CD14-positive monocyte (primary cell): ENCODE measurements around the gene CLIP4. TPM values are rescaled to one million over a fixed set of nuclear protein-coding genes. Genes with fewer than 3 reads are reported as not detected.

Experiments used
- DNase-seq, 3 donors: peaks; one replicate each; pipeline ENCODE4 v3.0.0-alpha.2; 2011 to 2022
- H2AFZ ChIP-seq: 2 replicates; pipeline ENCODE4 v1.6.0; 2012; ENCODE audit warnings: mild to moderate bottlenecking, low read depth, low read length, inconsistent platforms; ENCODE audit not compliant: insufficient read depth, poor library complexity, severe bottlenecking
- H3K27ac ChIP-seq, 2 donors: 1 replicate in 1 of 2; 2 replicates in 1 of 2; pipeline ENCODE4 v1.5.1; 2012 to 2013; ENCODE audit warnings: low read length in 2 of 2, control low read depth in 1 of 2, inconsistent platforms in 1 of 2, low read depth in 1 of 2, mild to moderate bottlenecking in 1 of 2
- H3K27me3 ChIP-seq, 2 donors: one replicate each; pipeline versions ENCODE4 v1.6.0 to v1.6.1; 2011 to 2013; ENCODE audit warnings: low read length in 2 of 2; ENCODE audit not compliant: control insufficient read depth in 2 of 2, insufficient read depth in 2 of 2
- H3K36me3 ChIP-seq, 2 donors: replicated peaks in 1 of 2; 1 replicate in 1 of 2; 2 replicates in 1 of 2; pipeline versions ENCODE4 v1.5.1 to v1.6.1; 2012 to 2013; ENCODE audit warnings: low read length in 2 of 2, control low read depth in 1 of 2, inconsistent platforms in 1 of 2, mild to moderate bottlenecking in 1 of 2; ENCODE audit not compliant: insufficient read depth in 2 of 2, control insufficient read depth in 1 of 2
- H3K4me1 ChIP-seq, 2 donors: 1 replicate in 1 of 2; 2 replicates in 1 of 2; pipeline versions ENCODE4 v1.5.1 to v1.6.1; 2012 to 2013; ENCODE audit warnings: low read length in 2 of 2, control low read depth in 1 of 2, inconsistent platforms in 1 of 2, mild to moderate bottlenecking in 1 of 2, moderate library complexity in 1 of 2; ENCODE audit not compliant: insufficient read depth in 2 of 2, control insufficient read depth in 1 of 2
- H3K4me2 ChIP-seq: replicated peaks from 2 replicates; pipeline ENCODE3; 2012; ENCODE audit warnings: low read length, moderate library complexity, mild to moderate bottlenecking; ENCODE audit not compliant: poor library complexity, severe bottlenecking; ENCODE audit errors: extremely low read depth
- H3K4me3 ChIP-seq, 3 experiments: fragments of 200-600 bp in 1 of 3; sonication (generic) in 1 of 3; replicated peaks in 1 of 3; 1 replicate in 2 of 3; 2 replicates in 1 of 3; pipeline ENCODE4 v1.5.1; 2011 to 2013; ENCODE audit warnings: low read length in 3 of 3, mild to moderate bottlenecking in 3 of 3, control low read depth in 2 of 3, low read depth in 2 of 3, inconsistent platforms in 1 of 3, moderate library complexity in 1 of 3
- H3K79me2 ChIP-seq: 2 replicates; pipeline ENCODE4 v1.6.0; 2012; ENCODE audit warnings: mild to moderate bottlenecking, control low read depth, inconsistent platforms, low read length, moderate library complexity; ENCODE audit not compliant: insufficient read depth
- H3K9ac ChIP-seq: 2 replicates; pipeline ENCODE4 v1.6.0; 2017; ENCODE audit warnings: low read length, mild to moderate bottlenecking; ENCODE audit not compliant: insufficient read depth, poor library complexity, severe bottlenecking
- H3K9me3 ChIP-seq, 2 donors: replicated peaks in 1 of 2; 1 replicate in 1 of 2; 2 replicates in 1 of 2; pipeline versions ENCODE4 v1.5.1 to v1.6.1; 2012 to 2013; ENCODE audit warnings: low read length in 2 of 2, control low read depth in 1 of 2; ENCODE audit not compliant: control insufficient read depth in 1 of 2, insufficient read depth in 1 of 2
- H4K20me1 ChIP-seq: 2 replicates; pipeline ENCODE4 v1.6.0; 2012; ENCODE audit warnings: mild to moderate bottlenecking, low read length, control low read depth, moderate library complexity; ENCODE audit not compliant: insufficient read depth
- H3K27ac Mint-ChIP-seq, 7 donors: one replicate each; pipeline ENCODE4 v1.8.0; 2020; ENCODE audit warnings: mild to moderate bottlenecking in 7 of 7, mixed read lengths in 7 of 7, moderate library complexity in 6 of 7, inconsistent platforms in 2 of 7
- H3K27me3 Mint-ChIP-seq, 3 donors: one replicate each; pipeline ENCODE4 v1.8.0; 2021 to 2022; ENCODE audit warnings: low read depth in 3 of 3, mild to moderate bottlenecking in 3 of 3, mixed read lengths in 3 of 3, moderate library complexity in 3 of 3, inconsistent platforms in 1 of 3
- H3K36me3 Mint-ChIP-seq, 2 donors: one replicate each; pipeline ENCODE4 v1.8.0; 2020; ENCODE audit warnings: mixed read lengths in 2 of 2, inconsistent platforms in 1 of 2, mild to moderate bottlenecking in 1 of 2
- H3K4me1 Mint-ChIP-seq: one replicate; pipeline ENCODE4 v1.8.0; 2020; ENCODE audit warnings: mild to moderate bottlenecking, mixed read lengths
- H3K4me3 Mint-ChIP-seq, 2 donors: one replicate each; pipeline ENCODE4 v1.8.0; 2020; ENCODE audit warnings: mild to moderate bottlenecking in 2 of 2, mixed read lengths in 2 of 2, moderate library complexity in 1 of 2
- H3K9me3 Mint-ChIP-seq, 7 donors: one replicate each; pipeline ENCODE4 v1.8.0; 2020 to 2022; ENCODE audit warnings: mixed read lengths in 7 of 7, mild to moderate bottlenecking in 6 of 7, moderate library complexity in 6 of 7, inconsistent platforms in 2 of 7
- CTCF ChIP-seq: fragments of 200-600 bp; IDR thresholded peaks from one replicate; pipeline ENCODE4 v1.8.0; 2022; ENCODE audit warnings: antibody characterized with exemption, mild to moderate bottlenecking
- WGBS: methylation state at CpG from one replicate; pipeline ENCODE4 v1.1.5; 2013; ENCODE audit warnings: missing lambda C conversion rate; ENCODE audit not compliant: insufficient coverage; 5-methylcytosine and 5-hydroxymethylcytosine counted together
- intact Hi-C, 2 donors: fragments of 100-400 bp; cut with micrococcal nuclease; formaldehyde crosslinking; loops; one replicate each; pipeline versions ENCODE4 v1.15.0 to v1.15.1; 2023
- polyA plus RNA-seq, 3 donors: library from polyadenylated mRNA; depleted of rRNA in 1 of 3; unstranded in 2 of 3; stranded (reverse) in 1 of 3; fragments of 300-500 nt in 2 of 3; fragments of >200 nt in 1 of 3; fragmentation: Illumina TruSeq in 2 of 3; gene quantifications; 1 replicate in 2 of 3; 2 replicates in 1 of 3; pipeline ENCODE4 v1.2.3, GENCODE V29; 2012 to 2021

CLIP4 gene
- polyA plus RNA-seq, 3 donors: 19.6 to 29.8 (median 21.7) TPM

GRCh38 chr2:29114586-29114945, 649 bp upstream of the CLIP4 start:
- H3K27ac Mint-ChIP-seq: peak overlapping the region; percentile 96 to 99 (median 99)
- peak overlapping the region; percentile 81 for H3K9ac ChIP-seq
- H3K27ac ChIP-seq: peak overlapping the region; percentile 82 to 95
- H3K4me1 Mint-ChIP-seq: peaks cover 43% of the 10 kb centered on the region
- no peaks in the 10 kb centered on the region for H3K9me3 Mint-ChIP-seq
- peak overlapping the region; percentile 84 to 90 for H3K4me3 Mint-ChIP-seq
- peaks cover 31 to 45% of the 10 kb centered on the region in 2 donors for H3K4me1 ChIP-seq
- H3K4me3 ChIP-seq: peak overlapping the region; percentile 47 to 70 (median 48)
- WGBS: 85% methylated on average over 10 of the region's 10 CpGs
- intact Hi-C loops: loop anchor here in 1 of 2 donors (10.0 kb wide), 2 partner anchors 100 to 160 kb away; no protein-coding TSS in a partner anchor
- peaks cover 9% of the 10 kb centered on the region for H3K79me2 ChIP-seq
- peaks cover 2 to 5% of the 10 kb centered on the region in 2 donors for H3K36me3 Mint-ChIP-seq
- DNase-seq: no peak
- peak overlapping the region; percentile 75 for H2AFZ ChIP-seq
- peak overlapping the region; percentile 94 for H3K4me2 ChIP-seq
- no peaks in the 10 kb centered on the region for H3K36me3 ChIP-seq
- no peaks in the 10 kb centered on the region for H3K27me3 ChIP-seq
- H3K9me3 ChIP-seq: no peaks in the 10 kb centered on the region
- no peak for TF ChIP-seq CTCF
- peaks cover 11% of the 10 kb centered on the region for H4K20me1 ChIP-seq
- H3K27me3 Mint-ChIP-seq: peaks cover 0 to 12% (median 2%) of the 10 kb centered on the region in 3 donors

GRCh38 chr2:29115797-29116781, 874 bp downstream of the CLIP4 start:
- no peaks in the 10 kb centered on the region for H3K9me3 Mint-ChIP-seq
- peaks cover 31 to 46% of the 10 kb centered on the region in 2 donors for H3K4me1 ChIP-seq
- peaks cover 26% of the 10 kb centered on the region for H4K20me1 ChIP-seq
- H3K4me1 Mint-ChIP-seq: peaks cover 44% of the 10 kb centered on the region
- peak overlapping the region; percentile 81 for H3K9ac ChIP-seq
- H3K36me3 ChIP-seq: no peaks in the 10 kb centered on the region
- peak overlapping the region; percentile 81 for H2AFZ ChIP-seq
- no peaks in the 10 kb centered on the region for H3K27me3 ChIP-seq
- under 1% methylated on average over 44 of the region's 53 CpGs for WGBS
- peak overlapping the region; percentile 94 for H3K4me2 ChIP-seq
- peaks cover 0 to 11% (median 0%) of the 10 kb centered on the region in 3 donors for H3K27me3 Mint-ChIP-seq
- peak overlapping the region; percentile 88 to 91 for H3K4me3 Mint-ChIP-seq
- H3K27ac Mint-ChIP-seq: peak overlapping the region; percentile 94 to 97 (median 96)
- peaks cover 2 to 5% of the 10 kb centered on the region in 2 donors for H3K36me3 Mint-ChIP-seq
- H3K9me3 ChIP-seq: no peaks in the 10 kb centered on the region
- intact Hi-C loops: loop anchor here in 1 of 2 donors (10.0 kb wide), 2 partner anchors 101 to 161 kb away; no protein-coding TSS in a partner anchor
- peak overlapping the region; percentile 65 to 90 (median 74) for H3K4me3 ChIP-seq
- peak overlapping the region; percentile 91 for H3K27ac ChIP-seq
- TF ChIP-seq CTCF: no peak
- peak; percentile 80 to 85 (median 82) for DNase-seq
- H3K79me2 ChIP-seq: peaks cover 9% of the 10 kb centered on the region
